ENCODE results near the gene IDH3A.

Gene IDH3A

GRCh38 chr15:78168608-78169007 lies 19.4 kb downstream of the IDH3A start:
- no peak for DNase-seq

- peak; percentile 48 to 68 (median 61) for DNase-seq
These were observed 21.9 kb downstream of the IDH3A start for GRCh38 chr15:78170848-78171773.

GRCh38 chr15:78171864-78172472 lies 22.8 kb downstream of the IDH3A start:
- no peak for DNase-seq

GRCh38 chr15:78174401-78174800 lies 25.2 kb downstream of the IDH3A start:
- no peak for DNase-seq

GRCh38 chr15:78175330-78175729 lies 26.2 kb downstream of the IDH3A start:
- DNase-seq = no peak

GRCh38 chr15:78177447-78177873 lies 28.3 kb downstream of the IDH3A start:
- DNase-seq = peak in 2 of 3 donors; percentile 14 to 42

GRCh38 chr15:78178064-78178463 lies 28.9 kb downstream of the IDH3A start:
- no peak for DNase-seq

- DNase-seq = no peak
These were observed 30.2 kb downstream of the IDH3A start for GRCh38 chr15:78179286-78179840.

- DNase-seq = no peak
These were observed 30.7 kb downstream of the IDH3A start for GRCh38 chr15:78179906-78180305.

GRCh38 chr15:78182336-78182700 lies 33.2 kb downstream of the IDH3A start:
- no peak for DNase-seq

- DNase-seq = no peak
These were observed 33.7 kb downstream of the IDH3A start for GRCh38 chr15:78182821-78183220.

GRCh38 chr15:78192826-78193594 lies 43.8 kb downstream of the IDH3A start:
- no peak for DNase-seq

- no peak for DNase-seq
These were observed 44.8 kb downstream of the IDH3A start for GRCh38 chr15:78193731-78194567.

GRCh38 chr15:78194568-78194925 lies 45.4 kb downstream of the IDH3A start:
- DNase-seq = no peak

GRCh38 chr15:78195735-78196201 lies 46.6 kb downstream of the IDH3A start:
- peak; percentile 46 to 63 (median 48) for DNase-seq

GRCh38 chr15:78197632-78198031 lies 48.5 kb downstream of the IDH3A start:
- DNase-seq = no peak

GRCh38 chr15:78200276-78200930 lies 51.2 kb downstream of the IDH3A start:
- no peak for DNase-seq

- no peak for DNase-seq
These were observed 52.4 kb downstream of the IDH3A start for GRCh38 chr15:78201281-78202190.

- no peak for DNase-seq
These were observed 54.4 kb downstream of the IDH3A start for GRCh38 chr15:78203346-78204225.

Data from suppressor macrophage treated with lipopolysaccharide for 1 hour (primary cell).